ENCODE results near the gene ARID1B. TPM values are rescaled to one million over a fixed set of nuclear protein-coding genes. Genes with fewer than 3 reads are reported as not detected.

ARID1B gene
- total and polyA plus RNA-seq, 2 experiments from 2014 or later = 41.9 to 72.7 TPM

- no peak overlapping the region for H3K27ac ChIP-seq
- no peak for DNase-seq (ENCODE audit: low read depth in 1 of 2, low spot score in 1 of 2)
These were observed 394.6 kb downstream of the ARID1B start for GRCh38 chr6:157171801-157172200.

GRCh38 chr6:157172231-157172701, 395.1 kb downstream of the ARID1B start:
- TF ChIP-seq CTCF (IDR thresholded peaks at IDR 0.05; ENCODE audit: low read depth, low read length) = no peak
- Histone ChIP-seq H3K9me3 (ENCODE audit: low read depth) (no peaks in the 10 kb centered on the region), H3K4me3 (no peak overlapping the region), H3K36me3 (no peaks in the 10 kb centered on the region), H3K27ac (no peak overlapping the region), H3K27me3 (no peaks in the 10 kb centered on the region), H3K4me1 (ENCODE audit: low read depth) (peaks cover 15% of the 10 kb centered on the region)
- no peak for DNase-seq (ENCODE audit: low read depth in 1 of 2, low spot score in 1 of 2)

More at GRCh38 chr6:157171801-157172200, 394.6 kb downstream of the ARID1B start:
- peaks cover 15% of the 10 kb centered on the region for H3K4me1 ChIP-seq (ENCODE audit: low read depth)
- no peak overlapping the region for H3K4me3 ChIP-seq
- no peaks in the 10 kb centered on the region for H3K9me3 ChIP-seq (ENCODE audit: low read depth)
- no peaks in the 10 kb centered on the region for H3K36me3 ChIP-seq
- no peak for TF ChIP-seq CTCF (IDR thresholded peaks at IDR 0.05; ENCODE audit: low read depth, low read length)
- no peaks in the 10 kb centered on the region for H3K27me3 ChIP-seq

- no peak overlapping the region for H3K4me3 ChIP-seq
- no peaks in the 10 kb centered on the region for H3K9me3 ChIP-seq (ENCODE audit: low read depth)
- H3K36me3 ChIP-seq = no peaks in the 10 kb centered on the region
- no peaks in the 10 kb centered on the region for H3K27me3 ChIP-seq
- TF ChIP-seq CTCF (IDR thresholded peaks at IDR 0.05; ENCODE audit: low read depth, low read length) = no peak
- H3K27ac ChIP-seq = no peak overlapping the region
- H3K4me1 ChIP-seq (ENCODE audit: low read depth) = peaks cover 15% of the 10 kb centered on the region
- DNase-seq (ENCODE audit: low read depth in 1 of 2, low spot score in 1 of 2) = no peak
These were observed 395.8 kb downstream of the ARID1B start for GRCh38 chr6:157172830-157173536.

GRCh38 chr6:157173776-157174175, 396.6 kb downstream of the ARID1B start:
- no peaks in the 10 kb centered on the region for H3K36me3 ChIP-seq
- H3K27me3 ChIP-seq = no peaks in the 10 kb centered on the region
- H3K4me3 ChIP-seq = no peak overlapping the region
- no peak for TF ChIP-seq CTCF (IDR thresholded peaks at IDR 0.05; ENCODE audit: low read depth, low read length)
- no peak overlapping the region for H3K27ac ChIP-seq
- H3K9me3 ChIP-seq (ENCODE audit: low read depth) = no peaks in the 10 kb centered on the region
- H3K4me1 ChIP-seq (ENCODE audit: low read depth) = peaks cover 15% of the 10 kb centered on the region
- no peak for DNase-seq (ENCODE audit: low read depth in 1 of 2, low spot score in 1 of 2)

GRCh38 chr6:157174731-157175130, 397.6 kb downstream of the ARID1B start:
- no peak overlapping the region for H3K4me3 ChIP-seq
- no peak overlapping the region for H3K27ac ChIP-seq
- no peak for DNase-seq (ENCODE audit: low read depth in 1 of 2, low spot score in 1 of 2)
- peaks cover 6% of the 10 kb centered on the region for H3K4me1 ChIP-seq (ENCODE audit: low read depth)
- no peaks in the 10 kb centered on the region for H3K27me3 ChIP-seq
- H3K9me3 ChIP-seq (ENCODE audit: low read depth) = no peaks in the 10 kb centered on the region
- H3K36me3 ChIP-seq = no peaks in the 10 kb centered on the region
- TF ChIP-seq CTCF (IDR thresholded peaks at IDR 0.05; ENCODE audit: low read depth, low read length) = no peak
